Iris pigment epithelial cell (primary cell): ENCODE measurements around the gene STAG3.
"Not testable (repeated sequence)": the region's sequence is repeated elsewhere in the genome, so short reads cannot be mapped to it uniquely, and the experiment has no call there.

ENCODE experiments used
- DNase-seq: peaks from one replicate; pipeline ENCODE4 v3.0.0-alpha.2; 2011; ENCODE audit warnings: low read depth

STAG3 gene

GRCh38 chr7:100173806-100174495, 3.8 kb upstream of the STAG3 start:
- no peak for DNase-seq

GRCh38 chr7:100174582-100174981, 3.1 kb upstream of the STAG3 start:
- no peak for DNase-seq

- no peak for DNase-seq
Measured at GRCh38 chr7:100175296-100175935, 2.3 kb upstream of the STAG3 start.

GRCh38 chr7:100176096-100177044, 1.3 kb upstream of the STAG3 start:
- DNase-seq, result no peak

- not testable (repeated sequence) for DNase-seq
Measured at GRCh38 chr7:100180084-100180483, 2.4 kb downstream of the STAG3 start.

- not testable (repeated sequence) for DNase-seq
Measured at GRCh38 chr7:100182616-100183015, 4.9 kb downstream of the STAG3 start.

- DNase-seq, result not testable (repeated sequence)
Measured at GRCh38 chr7:100183090-100183489, 5.4 kb downstream of the STAG3 start.

- no peak for DNase-seq
Measured at GRCh38 chr7:100185726-100186125, 8.0 kb downstream of the STAG3 start.

- DNase-seq, result no peak
Measured at GRCh38 chr7:100189061-100189460, 11.3 kb downstream of the STAG3 start.

GRCh38 chr7:100190048-100190711, 12.5 kb downstream of the STAG3 start:
- peak; percentile 56 for DNase-seq

- DNase-seq, result peak; percentile 79
Measured at GRCh38 chr7:100191775-100192174, 14.1 kb downstream of the STAG3 start.

- not testable (repeated sequence) for DNase-seq
Measured at GRCh38 chr7:100192281-100192862, 14.7 kb downstream of the STAG3 start.

GRCh38 chr7:100192969-100193368, 15.3 kb downstream of the STAG3 start:
- DNase-seq, result no peak

GRCh38 chr7:100195222-100195621, 17.5 kb downstream of the STAG3 start:
- DNase-seq, result no peak

GRCh38 chr7:100195901-100196322, 18.2 kb downstream of the STAG3 start:
- DNase-seq, result not testable (repeated sequence)

- DNase-seq, result no peak
Measured at GRCh38 chr7:100198266-100198665, 20.5 kb downstream of the STAG3 start.

GRCh38 chr7:100200693-100201092, 23.0 kb downstream of the STAG3 start:
- DNase-seq, result no peak

- no peak for DNase-seq
Measured at GRCh38 chr7:100204454-100204853, 26.7 kb downstream of the STAG3 start.

- DNase-seq, result no peak
Measured at GRCh38 chr7:100208911-100209408, 31.2 kb downstream of the STAG3 start.

- DNase-seq, result no peak
Measured at GRCh38 chr7:100209493-100209892, 31.8 kb downstream of the STAG3 start.

- no peak for DNase-seq
Measured at GRCh38 chr7:100210805-100211204, 33.1 kb downstream of the STAG3 start.
